OCI-LY7 (cell line): ENCODE results near the gene TMEM139.

Source experiments
- CTCF ChIP-seq: fragments of 200-600 bp; sonication (generic); conservative IDR thresholded peaks from 2 replicates; pipeline ENCODE4 v1.5.1; 2014; ENCODE audit warnings: mild to moderate bottlenecking, antibody characterized with exemption, low read length, moderate library complexity, mixed read lengths
- EZH2phosphoT487 ChIP-seq: fragments of 200-600 bp; sonication (generic); IDR thresholded peaks from 2 replicates; pipeline ENCODE4 v1.6.1; 2018; ENCODE audit warnings: low read depth, borderline replicate concordance, mild to moderate bottlenecking, mixed run types, antibody characterized with exemption, low read length, moderate library complexity, mixed read lengths

- no peak for TF ChIP-seq CTCF
- TF ChIP-seq EZH2phosphoT487 = no peak
Observed at GRCh38 chr7:143308632-143309031, 23.9 kb downstream of the TMEM139 start.
